Measurements from ENCODE around the gene XRCC4.
"Not testable (repeated sequence)": the region's sequence is repeated elsewhere in the genome, so short reads cannot be mapped to it uniquely, and the experiment has no call there.

Gene XRCC4

DNA sequence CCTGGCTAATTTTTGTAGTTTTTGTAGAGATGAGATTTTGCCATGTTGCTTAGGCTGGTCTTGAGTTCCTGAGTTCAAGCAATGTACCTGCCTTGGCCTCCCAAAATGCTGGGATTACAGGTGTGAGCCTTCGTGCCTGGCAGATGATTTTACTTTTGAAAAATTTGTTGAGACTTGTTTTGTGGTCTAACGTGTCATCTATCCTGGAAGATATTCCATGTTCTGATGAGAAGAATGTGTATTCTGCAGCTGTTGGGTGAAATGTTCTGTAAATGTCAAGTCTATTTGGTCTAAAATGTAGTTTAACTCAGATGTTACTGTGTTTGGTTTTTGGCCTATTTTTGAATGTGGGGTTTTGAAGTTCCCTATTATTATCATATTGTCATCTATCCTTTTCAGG lies 145.6 kb downstream of the XRCC4 start:
- H3K27me3 Mint-ChIP-seq = no peaks in the 10 kb centered on the region
- H3K27ac Mint-ChIP-seq = no peak overlapping the region
- no peaks in the 10 kb centered on the region for H3K9me3 Mint-ChIP-seq (ENCODE audit: low read depth)
- no peaks in the 10 kb centered on the region for H3K4me1 Mint-ChIP-seq (ENCODE audit: low read depth)
- peaks cover 15% of the 10 kb centered on the region for H3K36me3 Mint-ChIP-seq
- H3K4me3 Mint-ChIP-seq = no peak overlapping the region

DNA sequence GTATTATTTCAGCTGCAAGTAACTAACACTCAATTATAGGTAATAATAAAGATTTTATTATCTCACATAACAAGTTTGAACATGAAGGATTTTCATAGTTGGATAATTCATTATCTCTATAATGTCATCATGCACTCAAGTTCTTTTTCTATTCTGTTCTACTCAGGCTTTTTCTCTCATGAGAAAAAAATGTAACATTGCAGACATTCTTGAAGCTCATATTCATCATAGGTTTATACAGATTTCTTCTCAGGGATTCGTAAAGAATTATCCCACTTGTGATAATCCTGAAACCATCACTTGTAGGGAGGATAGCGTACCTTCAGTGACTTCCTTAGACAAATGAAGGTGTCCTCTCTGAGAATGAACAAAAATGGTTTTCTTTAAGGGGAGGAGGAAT lies 150.3 kb downstream of the XRCC4 start:
- Mint-ChIP-seq H3K27me3 (no peaks in the 10 kb centered on the region), H3K9me3 (ENCODE audit: low read depth) (no peaks in the 10 kb centered on the region), H3K4me1 (ENCODE audit: low read depth) (no peaks in the 10 kb centered on the region), H3K4me3 (no peak overlapping the region), H3K27ac (no peak overlapping the region), H3K36me3 (peaks cover 16% of the 10 kb centered on the region)

DNA sequence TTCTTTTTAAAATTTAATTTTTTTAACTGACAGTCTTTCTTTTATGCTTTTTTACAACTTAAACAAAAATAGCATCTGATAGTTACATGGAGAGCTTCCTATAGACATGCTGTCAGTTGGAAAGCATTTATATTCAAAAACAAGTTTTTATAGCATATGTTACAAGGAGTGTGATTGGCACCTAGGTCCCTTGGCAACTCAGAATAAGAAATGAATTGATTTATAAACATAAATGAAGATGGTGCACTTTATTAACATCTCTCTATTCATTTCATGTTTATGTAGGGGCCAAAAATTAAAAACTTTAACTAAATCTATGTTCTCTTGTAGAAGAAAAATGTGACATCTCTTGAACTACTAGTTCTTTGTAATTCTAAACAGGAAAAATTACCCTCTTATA lies 153.2 kb downstream of the XRCC4 start:
- Mint-ChIP-seq H3K4me3 (no peak overlapping the region), H3K27me3 (no peaks in the 10 kb centered on the region), H3K9me3 (ENCODE audit: low read depth) (no peaks in the 10 kb centered on the region), H3K27ac (no peak overlapping the region), H3K4me1 (ENCODE audit: low read depth) (no peaks in the 10 kb centered on the region), H3K36me3 (peaks cover 6% of the 10 kb centered on the region)

DNA sequence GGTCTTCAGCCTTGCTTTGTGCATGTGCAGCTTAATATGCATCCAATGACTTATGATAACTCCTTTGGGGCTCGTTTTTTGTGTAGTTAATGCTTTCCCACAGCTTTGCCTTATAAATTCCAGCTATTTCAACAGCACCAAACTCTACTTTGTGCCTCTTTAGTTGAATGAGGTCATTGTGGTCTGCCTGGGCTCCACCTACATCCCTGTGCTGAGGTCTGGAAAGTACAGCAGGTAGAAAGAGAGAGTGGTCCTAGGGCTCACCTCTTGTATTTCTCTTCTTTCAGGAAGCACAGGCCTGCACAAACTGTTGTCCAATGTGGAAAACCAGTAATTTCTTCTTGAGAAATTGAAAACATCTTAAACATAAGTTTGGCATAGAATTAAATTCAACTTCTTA lies 167.2 kb downstream of the XRCC4 start:
- Mint-ChIP-seq H3K36me3 (peaks cover 8% of the 10 kb centered on the region), H3K27me3 (no peaks in the 10 kb centered on the region), H3K27ac (no peak overlapping the region), H3K4me3 (no peak overlapping the region), H3K4me1 (ENCODE audit: low read depth) (no peaks in the 10 kb centered on the region), H3K9me3 (ENCODE audit: low read depth) (no peaks in the 10 kb centered on the region)

DNA sequence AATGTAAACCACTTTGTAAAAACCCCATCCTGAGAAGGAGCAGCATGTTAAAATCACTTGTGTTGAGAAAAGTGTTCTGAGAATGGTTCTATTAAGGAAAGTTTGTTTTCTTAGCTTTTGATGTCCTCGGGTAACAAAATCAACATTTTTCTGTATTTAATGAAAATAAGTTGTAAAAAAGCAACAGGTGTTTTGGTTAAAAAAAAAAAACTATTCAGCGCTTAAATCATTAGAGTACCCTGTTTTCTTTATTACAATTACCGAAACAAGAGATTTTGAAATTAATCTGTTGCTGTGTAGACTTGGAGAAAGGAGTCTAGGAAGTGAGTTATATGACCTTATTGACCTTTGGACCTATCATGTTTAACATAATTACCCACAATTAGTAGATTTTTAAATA lies 167.7 kb downstream of the XRCC4 start:
- no peak overlapping the region for H3K27ac Mint-ChIP-seq
- H3K4me1 Mint-ChIP-seq (ENCODE audit: low read depth) = no peaks in the 10 kb centered on the region
- peaks cover 7% of the 10 kb centered on the region for H3K36me3 Mint-ChIP-seq
- no peak overlapping the region for H3K4me3 Mint-ChIP-seq
- no peaks in the 10 kb centered on the region for H3K9me3 Mint-ChIP-seq (ENCODE audit: low read depth)
- no peaks in the 10 kb centered on the region for H3K27me3 Mint-ChIP-seq

DNA sequence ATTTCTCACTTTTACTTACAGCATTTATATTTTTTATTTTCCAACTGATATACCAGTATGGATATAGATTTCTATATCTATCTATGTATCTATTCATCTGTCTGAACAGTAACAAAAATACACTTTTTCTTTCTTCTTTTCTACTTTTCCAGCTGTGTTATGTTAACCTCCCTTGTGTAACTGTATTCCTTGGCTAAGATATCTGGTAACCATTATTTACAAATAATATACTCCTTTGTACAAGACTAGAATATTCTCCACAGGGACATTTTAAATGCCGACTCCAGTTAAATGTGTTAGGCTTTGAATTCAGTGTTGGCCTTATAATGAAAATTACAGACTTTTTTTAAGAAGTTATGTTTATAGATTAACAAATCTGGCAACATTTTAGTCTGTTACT lies 168.7 kb downstream of the XRCC4 start:
- Mint-ChIP-seq H3K9me3 (ENCODE audit: low read depth) (no peaks in the 10 kb centered on the region), H3K27me3 (no peaks in the 10 kb centered on the region), H3K4me1 (ENCODE audit: low read depth) (no peaks in the 10 kb centered on the region), H3K4me3 (no peak overlapping the region), H3K27ac (no peak overlapping the region), H3K36me3 (peaks cover 2% of the 10 kb centered on the region)

DNA sequence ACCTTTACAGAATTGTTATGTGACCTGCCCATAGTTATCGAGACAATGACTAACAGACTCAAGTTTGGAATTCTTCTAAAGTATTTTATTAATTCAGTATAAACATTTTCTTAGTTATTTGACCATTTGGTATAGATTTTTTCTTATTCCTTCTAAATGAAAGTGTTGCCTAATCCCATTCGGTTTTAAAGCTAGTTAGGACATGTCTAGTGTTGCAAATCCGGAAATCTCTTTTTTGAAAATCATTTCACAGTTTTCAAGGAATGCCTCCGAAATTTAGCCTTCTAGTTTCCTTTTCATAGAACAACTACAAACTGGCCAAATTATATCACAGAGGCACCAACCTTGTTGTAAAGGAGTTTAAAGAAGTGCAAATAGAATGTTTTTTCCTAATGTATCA lies 171.8 kb downstream of the XRCC4 start:
- Mint-ChIP-seq H3K27ac (no peak overlapping the region), H3K36me3 (peaks cover under 1% of the 10 kb centered on the region), H3K4me3 (no peak overlapping the region), H3K27me3 (no peaks in the 10 kb centered on the region), H3K4me1 (ENCODE audit: low read depth) (no peaks in the 10 kb centered on the region), H3K9me3 (ENCODE audit: low read depth) (no peaks in the 10 kb centered on the region)

DNA sequence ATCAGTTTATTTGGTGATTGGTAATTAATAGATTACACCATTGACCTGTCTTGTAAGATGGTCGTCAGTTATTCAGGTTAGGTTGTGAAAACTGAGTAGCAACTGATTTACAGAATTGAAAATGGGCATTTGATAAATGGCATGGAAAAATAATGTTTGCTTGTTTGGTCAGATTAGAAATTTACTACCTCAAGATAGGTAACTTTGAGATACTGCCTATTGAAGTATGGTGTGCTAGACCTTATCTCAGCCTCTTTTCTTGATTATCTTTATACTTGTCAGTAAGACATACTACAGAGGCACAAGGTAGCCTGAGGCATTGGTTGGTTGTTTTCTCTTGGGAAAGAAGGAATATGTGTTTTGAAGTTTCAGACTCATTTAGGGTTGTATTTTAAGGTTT lies 174.5 kb downstream of the XRCC4 start:
- no peak overlapping the region for H3K27ac Mint-ChIP-seq
- no peak overlapping the region for H3K4me3 Mint-ChIP-seq
- peaks cover 2% of the 10 kb centered on the region for H3K36me3 Mint-ChIP-seq
- H3K27me3 Mint-ChIP-seq = no peaks in the 10 kb centered on the region
- no peaks in the 10 kb centered on the region for H3K4me1 Mint-ChIP-seq (ENCODE audit: low read depth)
- H3K9me3 Mint-ChIP-seq (ENCODE audit: low read depth) = no peaks in the 10 kb centered on the region

DNA sequence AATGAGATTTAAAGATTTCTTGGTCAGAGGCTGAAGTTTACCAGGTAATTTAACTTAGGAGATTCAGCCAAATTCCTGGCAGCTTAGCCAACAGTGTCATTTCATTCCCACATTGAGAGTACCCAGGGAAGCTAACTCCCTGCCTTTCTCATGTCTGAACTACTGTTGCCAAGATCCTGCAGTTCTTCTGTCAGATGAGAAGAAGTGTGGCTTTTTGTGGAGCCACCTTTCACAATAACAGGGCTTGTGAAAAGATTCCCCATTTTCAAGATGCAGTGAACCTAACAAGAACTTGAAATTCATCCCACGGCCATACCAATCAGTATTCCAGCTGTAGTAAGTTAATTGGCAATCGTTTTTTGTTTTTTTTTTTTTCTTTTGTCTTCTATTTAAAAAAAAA lies 176.4 kb downstream of the XRCC4 start:
- Mint-ChIP-seq H3K4me1 (ENCODE audit: low read depth) (no peaks in the 10 kb centered on the region), H3K27ac (no peak overlapping the region), H3K4me3 (no peak overlapping the region), H3K9me3 (ENCODE audit: low read depth) (no peaks in the 10 kb centered on the region), H3K36me3 (peaks cover 5% of the 10 kb centered on the region), H3K27me3 (no peaks in the 10 kb centered on the region)

DNA sequence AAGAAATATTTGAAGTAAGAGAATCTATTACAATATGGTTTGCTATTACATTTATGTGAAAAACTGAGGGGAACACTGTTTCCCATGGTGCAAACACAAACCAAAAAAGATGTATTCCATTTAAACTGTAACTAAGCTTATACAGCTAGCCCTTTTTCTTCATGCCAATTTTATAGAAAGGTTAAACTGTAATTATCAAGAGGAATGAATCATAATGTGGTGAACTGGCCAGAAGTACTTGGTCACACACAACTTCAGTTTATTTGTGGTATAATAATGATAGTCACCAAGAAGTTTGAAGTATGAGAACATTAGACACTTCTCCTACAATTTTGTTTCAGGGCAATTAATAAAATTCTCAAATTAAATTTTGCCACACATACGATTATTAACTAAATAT lies 177.9 kb downstream of the XRCC4 start:
- Mint-ChIP-seq H3K4me3 (no peak overlapping the region), H3K27me3 (no peaks in the 10 kb centered on the region), H3K9me3 (ENCODE audit: low read depth) (no peaks in the 10 kb centered on the region), H3K36me3 (peaks cover 7% of the 10 kb centered on the region), H3K4me1 (ENCODE audit: low read depth) (no peaks in the 10 kb centered on the region), H3K27ac (no peak overlapping the region)

DNA sequence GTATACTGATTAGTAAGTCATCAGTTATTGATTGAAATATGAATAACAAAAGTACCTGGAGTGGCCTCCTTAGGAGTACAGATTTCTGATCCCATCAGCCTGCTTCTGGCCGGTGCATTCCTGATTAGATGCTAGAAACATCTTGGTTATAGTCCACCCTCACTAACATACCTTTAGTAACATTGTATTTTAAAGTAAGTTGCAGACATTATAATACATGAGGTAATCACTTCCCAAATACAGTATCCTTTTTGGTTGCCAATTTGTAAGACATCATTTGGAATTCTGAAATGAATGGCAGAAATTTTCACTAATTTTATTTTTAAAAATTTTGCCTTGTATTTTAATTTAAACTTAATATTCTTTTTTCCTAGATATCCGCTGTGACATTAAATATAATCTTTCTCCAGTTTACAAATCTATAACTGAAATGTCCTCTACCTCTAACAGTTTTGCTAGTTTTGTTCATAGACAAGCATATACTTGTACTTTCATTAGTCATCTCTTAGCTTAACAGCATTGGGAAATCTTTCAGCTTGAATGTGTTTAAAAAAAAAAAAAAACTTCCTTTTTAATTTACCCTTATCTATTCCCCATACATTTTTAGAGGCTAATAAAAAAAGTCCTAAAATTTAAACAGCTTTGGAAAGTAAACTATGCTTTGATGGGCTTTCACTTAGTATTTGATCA lies 178.9 kb downstream of the XRCC4 start:
- Mint-ChIP-seq H3K4me1 (ENCODE audit: low read depth) (no peaks in the 10 kb centered on the region), H3K9me3 (ENCODE audit: low read depth) (no peaks in the 10 kb centered on the region), H3K4me3 (no peak overlapping the region), H3K27ac (no peak overlapping the region), H3K36me3 (peaks cover 7% of the 10 kb centered on the region), H3K27me3 (no peaks in the 10 kb centered on the region)

DNA sequence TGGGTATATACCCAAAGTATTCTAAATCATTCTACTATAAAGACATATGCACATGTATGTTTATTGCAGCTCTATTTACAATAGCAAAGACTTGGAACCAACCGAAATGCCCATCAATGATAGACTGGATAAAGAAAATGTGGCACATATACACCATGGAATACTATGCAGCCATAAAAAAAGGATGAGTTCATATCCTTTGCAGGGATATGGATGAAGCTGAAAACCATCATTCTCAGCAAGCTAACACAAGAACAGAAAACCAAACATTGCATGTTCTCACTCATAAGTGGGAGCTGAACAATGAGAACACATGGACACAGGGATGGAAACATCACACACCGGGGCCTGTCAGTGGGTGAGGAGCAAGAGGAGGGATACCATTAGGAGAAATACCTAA lies 180.3 kb downstream of the XRCC4 start:
- H3K27ac Mint-ChIP-seq; H3K9me3 Mint-ChIP-seq (ENCODE audit: low read depth); H3K36me3 Mint-ChIP-seq; H3K4me3 Mint-ChIP-seq; H3K4me1 Mint-ChIP-seq (ENCODE audit: low read depth); H3K27me3 Mint-ChIP-seq: not testable (repeated sequence)

DNA sequence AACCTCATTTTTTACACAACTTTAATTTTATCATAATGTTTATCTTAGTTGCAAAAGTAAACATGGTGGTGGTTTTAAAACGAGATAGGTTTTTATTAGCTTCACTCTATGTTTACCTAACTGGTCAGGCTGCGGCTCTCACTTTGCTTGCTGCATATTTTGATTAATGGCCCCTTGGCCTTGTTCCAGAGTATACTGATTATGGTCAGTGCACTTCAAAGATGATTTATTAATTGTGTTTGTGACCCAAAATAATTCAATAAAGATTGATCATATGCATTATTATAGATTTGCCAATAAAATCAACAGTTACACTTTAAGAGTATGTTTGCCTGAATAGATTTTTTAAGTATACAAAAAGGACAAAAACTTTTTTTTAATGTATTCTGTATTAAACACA lies 188.0 kb downstream of the XRCC4 start:
- H3K4me1 Mint-ChIP-seq (ENCODE audit: low read depth) = no peaks in the 10 kb centered on the region
- H3K27me3 Mint-ChIP-seq = no peaks in the 10 kb centered on the region
- H3K9me3 Mint-ChIP-seq (ENCODE audit: low read depth) = no peaks in the 10 kb centered on the region
- H3K27ac Mint-ChIP-seq = no peak overlapping the region
- H3K36me3 Mint-ChIP-seq = peaks cover 4% of the 10 kb centered on the region
- H3K4me3 Mint-ChIP-seq = no peak overlapping the region

DNA sequence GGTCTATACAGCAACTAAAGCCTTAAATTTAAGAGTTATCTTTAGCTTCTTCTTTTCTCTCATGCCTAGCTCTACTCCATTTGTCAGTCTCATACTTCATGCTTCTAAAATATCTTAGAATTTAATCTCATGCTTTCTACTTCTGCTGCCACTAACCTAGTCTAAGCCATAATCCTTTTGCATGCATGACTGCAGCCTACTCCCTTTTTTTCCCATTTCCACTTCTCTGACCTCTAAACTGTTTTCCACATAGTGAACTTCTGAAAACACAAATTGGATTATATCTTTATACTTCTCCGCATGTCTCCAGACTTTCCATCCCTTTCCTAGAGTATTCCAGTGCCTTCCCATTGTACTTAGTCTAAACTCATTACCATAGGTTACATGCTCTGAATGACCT lies 193.0 kb downstream of the XRCC4 start:
- H3K27me3 Mint-ChIP-seq = no peaks in the 10 kb centered on the region
- no peaks in the 10 kb centered on the region for H3K4me1 Mint-ChIP-seq (ENCODE audit: low read depth)
- H3K27ac Mint-ChIP-seq = no peak overlapping the region
- H3K9me3 Mint-ChIP-seq (ENCODE audit: low read depth) = peaks cover 6% of the 10 kb centered on the region
- no peak overlapping the region for H3K4me3 Mint-ChIP-seq
- peaks cover 7% of the 10 kb centered on the region for H3K36me3 Mint-ChIP-seq

DNA sequence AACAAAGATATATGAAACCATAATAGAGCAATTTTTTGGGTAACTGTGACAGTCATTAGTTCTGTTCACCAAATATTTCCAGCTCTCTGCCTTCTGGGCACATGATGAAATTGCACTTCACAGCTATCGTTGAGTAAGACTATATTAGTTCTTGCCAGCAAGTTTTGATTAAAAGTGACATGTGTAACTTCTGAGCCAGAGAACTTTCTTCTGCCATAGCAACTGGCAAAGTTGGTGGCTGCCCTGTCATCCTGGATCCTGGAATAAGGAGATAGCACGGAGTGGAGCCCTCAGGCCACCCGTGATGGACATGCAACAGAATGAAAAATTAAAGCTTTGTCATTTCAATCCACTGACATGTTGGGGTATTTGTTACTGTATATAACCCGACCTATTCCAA lies 199.8 kb downstream of the XRCC4 start:
- Mint-ChIP-seq H3K4me1 (ENCODE audit: low read depth) (no peaks in the 10 kb centered on the region), H3K27me3 (no peaks in the 10 kb centered on the region), H3K4me3 (no peak overlapping the region), H3K36me3 (peaks cover 10% of the 10 kb centered on the region), H3K27ac (no peak overlapping the region), H3K9me3 (ENCODE audit: low read depth) (peaks cover 6% of the 10 kb centered on the region)

DNA sequence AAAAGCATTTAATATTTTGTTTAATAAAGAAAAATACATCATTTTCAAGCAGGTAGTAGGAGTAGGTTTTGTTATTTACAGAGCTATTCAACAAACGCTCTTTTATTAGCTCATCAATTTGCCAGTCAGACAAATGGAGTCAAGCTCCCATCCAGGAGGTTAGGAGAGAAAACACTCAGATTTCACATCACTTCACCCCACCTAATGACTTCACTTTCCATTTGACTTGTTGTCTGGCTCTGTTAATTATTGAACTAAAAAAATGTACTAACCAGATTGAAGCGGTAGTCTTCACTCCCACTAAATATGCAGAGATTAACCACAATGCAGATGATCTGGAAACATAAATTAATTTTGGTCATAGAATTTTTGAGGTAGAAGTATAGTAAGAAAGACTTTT lies 200.6 kb downstream of the XRCC4 start:
- no peaks in the 10 kb centered on the region for H3K4me1 Mint-ChIP-seq (ENCODE audit: low read depth)
- peaks cover 8% of the 10 kb centered on the region for H3K36me3 Mint-ChIP-seq
- peaks cover 6% of the 10 kb centered on the region for H3K9me3 Mint-ChIP-seq (ENCODE audit: low read depth)
- no peak overlapping the region for H3K27ac Mint-ChIP-seq
- H3K4me3 Mint-ChIP-seq = no peak overlapping the region
- H3K27me3 Mint-ChIP-seq = no peaks in the 10 kb centered on the region
